Tongue (tissue), 2 donors: ENCODE measurements around the gene TFDP2. TPM values are rescaled to one million over a fixed set of nuclear protein-coding genes. Genes with fewer than 3 reads are reported as not detected.
"Not testable (repeated sequence)": the region's sequence is repeated elsewhere in the genome, so short reads cannot be mapped to it uniquely, and the experiment has no call there.

Experiments
- DNase-seq: peaks from one replicate; pipeline ENCODE4 v3.0.0-alpha.2; 2015
- total RNA-seq: library from RNA; depleted of rRNA; stranded (reverse); fragments of >200 nt; gene quantifications from one replicate; pipeline ENCODE4 v1.2.3, GENCODE V29; 2014

Gene TFDP2, protein sequence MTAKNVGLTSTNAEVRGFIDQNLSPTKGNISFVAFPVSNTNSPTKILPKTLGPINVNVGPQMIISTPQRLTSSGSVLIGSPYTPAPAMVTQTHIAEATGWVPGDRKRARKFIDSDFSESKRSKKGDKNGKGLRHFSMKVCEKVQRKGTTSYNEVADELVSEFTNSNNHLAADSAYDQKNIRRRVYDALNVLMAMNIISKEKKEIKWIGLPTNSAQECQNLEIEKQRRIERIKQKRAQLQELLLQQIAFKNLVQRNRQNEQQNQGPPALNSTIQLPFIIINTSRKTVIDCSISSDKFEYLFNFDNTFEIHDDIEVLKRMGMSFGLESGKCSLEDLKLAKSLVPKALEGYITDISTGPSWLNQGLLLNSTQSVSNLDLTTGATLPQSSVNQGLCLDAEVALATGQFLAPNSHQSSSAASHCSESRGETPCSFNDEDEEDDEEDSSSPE
- 256 TPM for total RNA-seq

DNA sequence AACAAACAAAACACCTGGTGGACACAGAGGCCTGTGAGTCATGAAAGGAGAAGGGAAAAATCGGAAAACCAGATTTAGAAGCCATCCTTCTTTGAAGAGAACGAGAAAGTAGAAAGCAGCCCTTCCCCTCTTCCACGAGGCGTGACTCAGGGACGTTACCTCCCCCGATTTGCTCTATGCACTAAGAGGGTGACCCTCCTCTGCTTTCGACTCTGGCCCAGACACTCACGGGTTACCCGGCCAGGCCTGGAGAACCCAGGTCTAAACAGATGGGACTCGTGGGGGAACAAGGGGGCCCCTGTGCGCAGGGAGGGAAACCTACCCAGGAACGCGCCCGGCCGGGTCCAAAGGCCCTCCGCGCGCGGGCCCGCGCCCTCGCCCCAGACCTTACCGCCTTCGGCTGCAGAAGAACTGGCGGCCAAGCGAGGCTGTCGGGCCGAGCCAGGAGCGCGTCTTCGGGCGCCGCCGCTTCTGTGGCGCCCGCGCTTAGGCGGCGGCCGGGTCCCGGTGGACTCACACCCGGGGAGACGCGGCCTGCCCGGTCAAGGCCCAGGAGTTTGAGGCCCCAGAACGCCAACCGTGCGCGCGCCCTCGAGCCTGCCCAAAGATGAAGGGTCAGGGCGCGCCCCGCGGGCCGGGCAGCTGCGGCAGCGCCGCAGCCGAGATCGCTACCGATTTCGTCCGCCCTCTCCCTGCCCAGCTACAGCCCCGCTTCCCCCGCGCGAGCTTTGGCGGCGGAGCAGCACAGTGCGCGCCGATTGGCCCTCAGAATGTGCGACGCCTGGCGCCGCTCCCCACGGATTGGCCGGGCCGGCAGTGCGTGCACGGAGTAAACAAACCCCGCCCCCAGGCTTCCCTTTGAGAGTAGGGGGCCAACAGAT is at the start of gene TFDP2:
TSS of gene TFDP2 (minus strand) at position 753 of the 881 bp plus-strand sequence. CDS start 47,795 bp downstream, outside the sequence.
- DNase-seq = peak; percentile 98

DNA sequence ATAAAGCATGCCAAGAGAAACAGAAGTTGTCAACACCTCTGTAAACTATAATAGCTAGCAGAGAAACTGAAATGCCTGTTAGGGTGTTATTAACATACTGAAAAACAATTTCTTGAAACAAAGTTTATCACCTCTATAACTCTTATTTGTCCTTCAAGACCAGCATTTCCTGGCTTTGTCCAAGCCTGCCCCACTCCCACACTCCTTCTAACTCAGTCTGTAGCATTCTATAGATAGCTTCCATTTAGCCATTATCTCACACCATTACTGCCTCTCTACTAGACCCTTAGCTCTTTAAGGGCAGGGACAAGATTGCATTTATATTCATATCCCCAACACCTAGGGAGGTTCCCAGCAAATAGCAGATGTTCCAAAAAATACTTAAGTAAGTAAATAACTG is 39.5 kb upstream of the TFDP2 start:
- DNase-seq = no peak

DNA sequence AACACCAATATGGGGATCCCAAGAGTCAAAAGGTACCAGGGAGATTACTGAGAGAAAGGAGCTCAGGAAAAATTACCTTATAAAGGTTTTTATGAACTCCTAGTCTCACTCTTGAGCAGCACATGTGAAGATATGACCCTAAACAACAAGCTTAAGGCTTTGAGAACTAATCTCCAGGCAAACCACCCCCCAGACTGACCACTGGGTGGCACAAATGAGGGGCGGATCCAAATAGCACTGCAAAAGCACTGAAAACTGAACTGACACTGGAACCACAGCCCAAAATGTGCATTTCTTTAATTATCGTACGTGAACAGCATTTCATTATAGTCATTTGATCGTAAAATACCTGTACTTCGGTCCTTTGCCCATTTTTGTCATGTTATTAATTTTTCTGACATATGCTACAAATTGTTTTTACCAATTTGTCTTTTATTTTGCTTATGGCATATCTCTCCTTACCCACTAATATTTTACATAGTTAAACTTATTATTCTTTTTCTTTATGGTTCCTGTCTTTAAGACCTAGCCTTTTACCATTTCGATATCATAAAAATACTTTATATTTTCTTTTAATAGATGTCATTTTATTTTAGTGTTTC is 31.5 kb upstream of the TFDP2 start:
- DNase-seq = peak; percentile 28

DNA sequence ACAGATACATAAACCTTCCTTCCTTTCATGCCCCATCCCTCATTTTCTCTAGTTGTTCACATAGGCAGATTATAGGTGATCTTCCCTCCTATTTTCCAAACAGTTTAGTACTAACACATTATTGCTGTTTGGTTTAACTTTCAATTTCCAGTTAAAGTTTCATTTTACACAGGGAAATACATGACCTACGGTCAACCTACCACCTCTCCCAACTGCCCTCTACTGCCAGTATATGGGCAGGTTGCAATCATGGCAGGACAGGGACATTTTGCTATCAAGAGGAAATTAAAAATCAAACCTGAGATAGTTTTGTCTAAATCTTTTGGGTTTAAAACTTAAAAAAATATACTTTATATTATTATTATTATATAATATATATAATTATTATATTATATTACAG is 26.1 kb upstream of the TFDP2 start:
- no peak for DNase-seq

DNA sequence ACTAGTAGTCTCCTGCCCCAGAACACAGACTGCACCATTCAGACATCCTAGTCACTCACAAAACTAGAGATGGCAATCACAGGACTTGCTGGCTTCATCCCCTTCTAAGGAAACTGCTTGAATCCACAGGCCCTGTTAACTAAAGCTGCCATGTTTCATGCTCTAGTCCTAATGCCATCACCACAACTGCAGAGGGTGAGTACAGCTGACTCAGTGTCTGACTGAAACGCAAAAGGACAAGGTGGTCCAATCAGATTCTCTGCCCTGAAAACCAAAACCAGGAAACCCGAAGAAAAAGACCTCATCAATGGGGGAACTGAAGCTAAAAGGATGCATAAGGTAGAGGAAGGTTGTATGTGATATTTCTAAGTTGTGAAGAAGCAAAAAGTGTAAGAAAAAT is 25.2 kb upstream of the TFDP2 start:
- no peak for DNase-seq

DNA sequence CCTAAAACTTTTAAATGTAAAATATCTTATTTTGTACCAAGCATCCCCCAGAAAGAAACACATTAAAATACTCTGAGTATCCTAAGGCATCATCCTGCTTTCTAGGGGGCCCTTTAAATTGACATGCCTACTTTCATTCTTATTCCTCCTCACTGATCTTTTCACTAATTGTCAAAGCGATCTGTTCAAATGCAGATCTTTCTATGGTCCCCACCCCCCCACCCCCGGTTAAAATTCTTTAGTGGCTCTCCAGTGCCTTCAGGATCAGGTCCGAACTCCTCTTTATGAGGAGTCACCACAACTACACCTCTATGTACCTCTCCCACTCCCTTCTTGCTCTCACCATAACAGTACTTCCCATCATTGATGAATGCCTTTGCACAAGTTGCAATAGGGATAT is 19.2 kb upstream of the TFDP2 start:
- DNase-seq = no peak

DNA sequence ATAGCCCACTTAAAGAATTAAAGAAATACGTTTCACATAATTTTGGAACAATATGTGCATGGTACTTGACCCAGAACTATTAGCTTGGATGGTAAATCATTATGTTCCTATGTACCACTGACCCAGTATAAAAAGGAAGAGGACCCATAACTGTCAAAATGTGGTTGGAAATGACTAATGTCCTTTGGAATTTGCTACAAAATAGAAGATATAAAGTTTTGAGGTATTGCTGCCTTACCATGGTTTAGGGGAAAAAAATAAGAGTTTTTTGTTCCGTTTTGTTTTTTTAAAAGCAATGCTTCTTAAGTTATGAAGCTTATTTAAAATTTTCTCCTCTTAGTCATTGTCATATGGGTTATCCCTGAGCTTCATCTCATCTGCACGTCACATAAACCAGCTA is 15.8 kb upstream of the TFDP2 start:
- no peak for DNase-seq

DNA sequence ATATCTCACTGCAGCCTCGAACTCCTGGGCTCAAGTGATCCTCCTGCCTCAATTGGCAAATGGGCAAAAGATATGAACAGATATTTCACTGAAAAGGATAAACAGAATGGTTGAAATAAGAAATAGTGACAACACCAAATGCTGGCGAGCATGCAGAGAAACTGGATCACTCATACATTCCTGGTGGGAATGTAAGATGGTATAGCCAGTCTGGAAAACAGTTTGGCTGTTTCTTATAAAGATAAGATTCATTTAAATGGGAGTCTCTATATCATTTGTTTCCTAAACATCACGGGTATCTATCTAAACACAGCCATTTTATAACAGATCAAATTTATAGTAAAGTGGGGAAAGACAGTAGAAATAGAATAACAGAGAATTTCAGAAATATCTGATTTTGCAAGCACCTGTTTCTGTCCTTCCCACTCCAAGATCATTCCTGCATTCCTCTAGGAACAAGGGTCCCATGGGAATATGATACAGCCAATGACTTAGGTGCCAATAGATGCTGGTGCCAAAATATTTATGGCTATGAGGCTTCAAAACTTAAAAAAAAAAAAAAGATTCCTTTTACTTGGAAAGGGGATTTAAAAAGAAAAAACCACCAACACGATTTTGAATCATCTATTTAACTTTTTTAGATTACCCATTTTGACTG is 9.9 kb upstream of the TFDP2 start:
- peak; percentile 23 for DNase-seq

DNA sequence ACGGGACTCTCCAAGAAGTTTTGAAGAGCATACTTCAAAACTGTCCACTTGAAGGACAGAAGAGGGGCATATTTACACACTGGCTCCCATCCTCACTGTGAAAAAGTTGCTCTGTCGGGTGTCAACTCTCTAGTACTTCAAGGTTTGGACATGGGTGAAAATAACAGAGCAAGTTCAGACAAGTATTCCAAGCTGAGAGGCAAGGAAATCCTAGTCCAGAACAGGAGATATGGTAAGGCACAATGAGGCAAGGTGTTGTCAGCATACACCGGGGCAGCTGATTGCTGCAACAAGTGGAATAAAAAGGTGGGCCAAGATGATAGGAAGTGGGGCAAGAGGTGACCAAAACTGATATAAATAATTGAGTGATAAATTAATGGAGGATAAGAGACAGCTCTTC is 4.8 kb upstream of the TFDP2 start:
- DNase-seq = no peak

DNA sequence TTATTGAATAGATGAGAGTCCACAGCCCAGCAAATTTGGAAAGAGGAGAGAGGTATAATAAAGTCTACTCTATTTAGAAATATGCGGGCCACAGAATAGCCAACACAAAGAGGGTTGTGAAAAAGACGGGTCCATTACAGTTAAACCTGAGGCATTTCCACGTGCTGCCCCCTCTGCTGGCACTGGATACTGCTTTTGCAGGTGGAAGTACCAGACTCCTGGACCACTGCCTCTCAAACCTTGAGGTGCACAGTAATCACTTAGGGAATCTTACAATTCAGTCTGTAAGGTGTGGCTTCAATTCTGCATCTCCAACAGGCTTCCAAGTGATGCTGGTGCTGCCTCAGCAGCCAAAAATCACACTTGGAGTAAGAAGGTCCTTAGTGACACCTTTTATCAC is 3.0 kb upstream of the TFDP2 start:
- DNase-seq = no peak

DNA sequence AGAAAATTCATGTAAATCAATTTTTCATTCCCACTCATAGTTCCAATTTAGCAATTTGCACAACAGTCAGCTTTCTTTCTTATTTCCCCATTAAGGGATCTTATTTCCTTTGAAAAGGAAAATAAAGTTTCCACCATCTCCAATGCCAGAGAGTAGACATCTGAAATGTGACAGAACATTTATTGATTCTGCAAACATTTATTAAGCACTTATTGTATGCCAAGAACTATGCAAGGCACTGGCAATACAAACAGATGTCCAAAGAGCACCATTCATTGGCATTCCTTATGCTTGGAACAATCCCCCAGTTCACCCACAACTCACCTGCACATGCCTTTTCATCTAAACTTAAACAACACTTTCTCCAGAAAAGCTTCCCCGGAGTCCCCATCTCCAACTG is 2.5 kb upstream of the TFDP2 start:
- DNase-seq = no peak

DNA sequence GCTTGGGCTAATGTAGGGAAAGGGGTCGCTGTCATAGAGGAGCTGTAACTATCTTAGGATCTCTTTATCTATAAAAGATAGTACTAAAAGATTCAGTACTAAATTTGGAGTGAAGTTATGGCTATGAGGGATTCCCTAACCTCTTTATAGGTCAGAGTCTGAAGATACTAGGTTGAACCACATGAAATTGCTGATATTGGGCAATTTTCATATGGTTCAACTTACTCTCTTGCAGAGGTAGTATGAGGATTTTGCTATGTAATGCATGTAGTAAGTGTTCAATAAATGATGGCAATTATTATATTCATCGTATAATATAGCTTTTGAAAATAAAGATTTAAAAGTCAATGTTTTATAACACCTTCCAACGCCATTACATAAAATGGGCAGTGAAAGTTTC is 1.9 kb upstream of the TFDP2 start:
- no peak for DNase-seq

DNA sequence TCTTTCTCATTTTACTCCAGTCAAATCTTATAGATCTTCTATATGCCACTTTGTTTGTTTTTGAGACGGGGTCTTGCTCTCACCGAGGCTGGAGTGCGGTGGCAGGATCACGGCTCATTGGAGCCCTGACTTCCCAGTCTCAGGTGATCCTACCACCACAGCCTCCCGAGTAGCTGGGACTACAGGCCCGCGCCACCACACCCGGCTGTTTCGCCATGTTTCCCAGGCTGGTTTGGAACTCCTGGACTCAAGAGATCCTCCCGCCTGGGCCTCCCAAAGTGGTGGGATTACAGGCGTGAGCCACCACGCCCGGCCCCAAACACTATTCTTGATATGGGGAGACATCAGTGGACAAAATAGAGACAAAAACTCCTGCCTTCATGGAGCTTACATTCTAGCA is 927 bp upstream of the TFDP2 start:
- DNase-seq = no peak

DNA sequence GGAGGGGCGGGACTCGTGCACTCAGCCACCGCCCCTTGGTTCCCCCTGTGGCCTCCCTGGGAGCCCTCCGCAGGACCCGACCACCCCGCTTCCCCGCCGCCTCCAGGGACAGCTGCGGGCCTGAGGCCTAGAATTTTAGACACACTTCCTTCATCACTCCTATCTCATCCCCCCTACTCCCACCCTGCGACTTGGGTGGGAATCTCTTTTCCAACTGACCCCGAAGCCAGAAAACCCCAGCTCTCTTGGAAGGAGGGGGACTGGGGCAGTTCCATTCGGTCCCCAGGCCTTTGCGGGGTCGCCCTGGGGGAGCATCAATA is 289 bp upstream of the TFDP2 start:
- DNase-seq = no peak

DNA sequence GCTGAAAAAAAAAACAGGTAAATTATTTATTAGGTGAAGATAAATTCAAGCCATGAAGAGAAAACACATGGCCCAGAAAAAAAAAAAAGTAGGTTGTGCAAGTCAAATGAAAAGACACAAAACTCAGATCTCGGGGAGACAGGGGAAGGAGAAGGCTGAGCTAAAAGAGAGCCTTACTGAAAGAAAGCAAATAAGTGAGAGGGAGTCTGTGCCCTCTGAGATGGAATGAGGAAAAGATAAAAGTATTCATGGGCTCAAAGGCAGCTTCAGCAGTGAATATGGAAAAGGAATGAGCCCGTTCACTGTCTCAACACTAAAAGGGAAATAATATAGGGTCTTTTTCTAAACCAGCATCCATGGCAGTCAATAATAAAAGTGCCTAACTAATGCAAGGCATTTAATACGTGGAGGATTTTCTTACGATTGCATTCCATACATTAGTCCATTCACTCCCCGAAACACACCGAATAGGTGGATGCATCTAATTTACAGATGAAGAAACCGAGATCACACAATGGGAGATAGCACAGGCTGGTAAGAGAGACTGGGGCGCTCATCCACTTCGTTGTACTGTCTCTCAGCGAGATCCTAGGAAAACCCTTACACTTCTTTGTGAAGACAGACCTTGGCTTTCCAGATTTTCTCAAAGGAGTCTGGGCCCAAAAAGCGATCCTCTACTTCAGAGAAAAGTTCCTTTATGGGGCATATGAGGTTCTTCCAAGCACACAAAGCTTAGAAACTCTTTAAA is 1.1 kb downstream of the TFDP2 start:
- peak; percentile 45 for DNase-seq

DNA sequence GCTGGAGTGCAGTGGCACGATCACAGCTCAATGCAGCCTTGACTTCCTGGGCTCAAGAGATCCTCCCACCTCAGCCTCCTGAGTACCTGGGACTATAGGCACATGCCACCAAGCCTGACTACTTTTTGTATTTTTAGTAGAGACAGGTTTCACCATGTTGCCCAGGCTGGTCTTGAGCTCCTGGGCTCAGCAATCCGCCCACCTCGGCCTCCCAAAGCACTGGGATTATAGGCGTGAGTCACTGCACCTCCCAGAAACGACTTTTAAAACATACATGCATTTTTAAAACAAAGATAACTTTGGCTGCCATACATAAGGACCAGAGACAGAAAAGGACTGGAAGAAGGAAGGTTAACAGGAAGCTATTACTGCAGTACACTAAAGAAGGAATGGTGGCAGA is 4.8 kb downstream of the TFDP2 start:
- DNase-seq = not testable (repeated sequence)

DNA sequence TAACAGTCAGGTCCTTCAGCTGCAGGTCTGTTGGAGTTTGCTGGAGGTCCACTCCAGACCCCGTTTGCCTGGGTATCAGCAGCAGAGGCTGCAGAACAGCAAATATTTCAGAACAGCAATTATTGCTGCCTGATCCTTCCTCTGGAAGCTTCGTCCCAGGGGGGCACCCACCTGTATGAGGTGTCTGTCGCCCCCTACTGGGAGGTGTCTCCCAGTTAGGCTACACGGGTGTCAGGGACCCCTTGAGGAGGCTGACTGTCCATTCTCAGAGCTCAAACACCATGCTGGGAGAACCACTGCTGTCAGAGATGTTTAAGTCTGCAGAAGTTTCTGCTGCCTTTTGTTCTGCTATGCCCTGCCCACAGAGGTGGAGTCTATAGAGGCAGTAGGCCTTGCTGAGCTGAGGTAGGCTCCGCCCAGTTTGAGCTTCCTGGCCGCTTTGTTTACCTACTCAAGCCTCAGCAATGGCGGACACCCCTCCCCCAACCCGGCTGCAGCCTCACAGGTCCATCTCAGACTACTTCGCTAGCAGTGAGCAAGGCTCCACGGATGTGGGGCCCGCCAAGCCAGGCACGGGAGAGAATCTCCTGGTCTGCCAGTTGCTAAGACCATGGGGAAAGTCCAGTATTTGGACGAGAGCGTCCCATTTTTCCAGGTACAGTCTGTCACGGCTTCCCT is 8.6 kb downstream of the TFDP2 start:
- DNase-seq = not testable (repeated sequence)

DNA sequence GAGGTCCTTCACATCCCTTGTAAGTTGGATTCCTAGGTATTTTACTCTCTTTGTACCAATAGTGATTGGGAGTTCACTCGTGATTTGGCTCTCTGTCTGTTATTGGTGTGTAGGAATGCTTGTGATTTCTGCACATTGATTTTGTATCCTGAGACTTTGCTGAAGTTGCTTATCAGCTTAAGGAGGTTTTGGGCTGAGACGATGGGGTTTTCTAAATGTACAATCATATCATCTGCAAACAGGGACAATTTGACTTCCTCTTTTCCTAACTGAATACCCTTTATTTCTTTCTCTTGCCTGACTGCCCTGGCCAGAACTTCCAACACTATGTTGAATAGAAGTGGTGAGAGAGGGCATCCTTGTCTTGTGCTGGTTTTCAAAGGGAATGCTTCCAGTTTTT is 12.3 kb downstream of the TFDP2 start:
- DNase-seq = not testable (repeated sequence)

DNA sequence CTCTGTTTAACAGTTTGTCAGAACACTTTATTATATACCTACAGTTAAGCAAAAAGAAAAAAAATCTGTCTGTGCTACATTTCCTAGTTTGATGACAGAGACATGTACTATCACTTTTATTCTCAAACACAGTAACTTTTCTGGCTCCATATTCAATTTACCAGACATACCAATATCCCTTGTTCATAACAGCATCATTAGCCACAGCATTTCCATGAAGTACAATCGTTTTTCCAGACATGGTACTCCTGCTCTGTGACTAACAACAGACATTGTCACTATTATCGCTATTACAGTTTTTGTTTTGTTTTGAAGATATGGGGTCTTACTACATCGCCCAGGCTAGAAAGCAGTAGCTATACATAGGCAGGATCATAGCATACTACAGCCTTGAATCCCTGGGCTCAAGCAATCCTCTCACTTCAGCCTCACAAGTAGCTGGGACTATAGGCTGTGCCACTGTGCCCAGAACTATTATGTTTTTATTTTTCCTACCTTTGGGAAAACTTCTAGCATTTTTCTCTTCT is 14.5 kb downstream of the TFDP2 start:
- no peak for DNase-seq

DNA sequence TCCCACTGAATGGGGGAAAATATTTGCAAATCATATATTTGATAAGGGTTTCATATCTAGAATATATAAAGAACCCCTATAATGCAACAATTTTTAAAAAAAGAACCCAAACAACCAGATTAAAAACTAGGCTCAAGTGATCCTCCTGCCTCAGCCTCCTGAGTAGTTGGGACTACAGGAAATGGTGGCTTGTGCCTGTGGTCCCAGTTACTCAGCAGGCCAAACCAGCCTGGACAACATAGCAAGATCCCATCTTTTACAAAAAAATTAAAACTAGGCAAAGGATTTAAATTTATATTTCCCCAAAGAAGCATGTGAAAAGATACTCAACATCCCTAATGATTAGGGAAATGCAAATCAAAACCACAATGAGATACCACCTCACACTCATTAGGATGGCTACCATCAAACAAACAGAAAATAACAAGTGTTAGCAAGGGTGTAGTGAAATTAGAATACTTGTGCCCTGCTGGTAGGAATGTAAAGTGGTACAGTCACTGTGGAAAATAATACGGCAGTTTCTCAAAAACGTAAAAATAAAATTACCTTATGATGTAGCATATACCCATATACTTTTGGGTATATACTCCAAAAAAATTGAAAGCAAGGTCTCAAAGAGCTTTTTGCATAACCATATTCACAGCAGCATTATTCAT is 19.7 kb downstream of the TFDP2 start:
- DNase-seq = no peak
